GM18858 (cell line): Measurements from ENCODE around the gene SLC25A26.

ENCODE experiments used
- ATAC-seq: cut with Tn5 transposase; IDR thresholded peaks from one replicate; pipeline ENCODE4 v1.9.1; 2021; ENCODE audit not compliant: unreplicated experiment

SLC25A26 gene

DNA sequence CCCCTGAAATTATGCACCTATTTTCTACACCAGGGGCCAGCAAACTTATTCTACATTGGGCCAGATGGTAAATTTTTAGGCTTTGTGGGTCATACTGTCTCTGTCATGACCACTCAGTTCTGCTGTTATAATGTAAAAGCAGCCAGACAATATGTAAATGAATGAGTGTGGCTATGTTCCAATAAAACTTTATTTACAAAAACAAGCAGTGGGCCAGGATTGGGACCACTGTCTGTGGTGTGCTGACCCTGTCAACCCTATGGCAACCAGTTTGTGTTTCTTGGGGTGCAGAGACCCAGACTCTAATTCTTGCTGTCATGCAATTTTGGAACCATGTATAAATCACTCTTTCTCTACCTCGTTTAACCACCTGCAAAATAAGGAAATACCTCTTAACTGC lies 205.3 kb downstream of the SLC25A26 start:
- ATAC-seq: no peak

DNA sequence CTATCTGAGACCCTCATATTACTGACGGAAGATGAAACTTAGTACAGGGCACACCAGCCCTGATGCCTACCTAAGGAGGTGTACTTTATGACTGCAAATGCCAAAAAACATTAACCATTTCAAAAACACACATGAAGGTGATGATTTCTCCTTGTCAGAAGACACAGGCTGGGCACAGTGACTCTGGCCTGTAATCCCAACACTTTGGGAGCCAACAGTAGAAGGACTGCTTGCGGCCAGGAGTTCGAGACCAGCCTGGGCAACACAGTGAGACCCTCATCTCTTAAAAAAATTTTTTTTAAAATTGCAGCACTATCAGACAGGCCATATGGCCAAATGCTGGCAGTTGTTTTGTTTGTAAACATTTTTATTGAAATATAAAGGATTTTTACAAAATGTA lies 206.6 kb downstream of the SLC25A26 start:
- ATAC-seq: no peak

DNA sequence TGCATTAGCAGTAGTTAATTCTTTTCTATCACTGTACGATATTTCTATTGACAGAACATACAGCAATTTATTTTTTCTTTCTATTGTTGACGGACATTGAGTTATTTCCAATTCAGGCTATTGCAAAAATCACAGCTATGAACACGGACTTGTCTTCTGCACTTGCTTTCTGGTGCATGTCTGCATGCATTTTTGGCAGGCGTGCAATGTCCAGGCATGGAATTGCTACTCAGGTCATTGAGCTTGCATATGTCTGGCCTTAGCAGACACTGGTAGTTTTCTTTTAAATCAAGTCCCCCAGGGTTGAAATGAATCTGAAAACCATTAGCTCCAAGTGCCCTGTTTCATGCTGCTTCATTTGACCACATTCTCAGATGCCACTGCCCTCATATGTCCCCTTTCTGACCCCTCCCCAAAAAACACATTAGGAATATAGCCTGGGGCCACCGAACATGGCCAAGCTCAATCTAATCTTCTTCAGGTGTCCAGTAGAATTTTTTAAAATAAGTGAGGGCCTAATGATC lies 207.2 kb downstream of the SLC25A26 start:
- ATAC-seq: no peak
